DND-41 (cell line): ENCODE results near the gene PRRX2.

ENCODE experiments used
- EZH2 ChIP-seq: IDR thresholded peaks from 3 replicates; pipeline ENCODE4 v1.6.1; 2012; ENCODE audit warnings: borderline replicate concordance, low read depth, mild to moderate bottlenecking, moderate library complexity, low read length, inconsistent platforms; ENCODE audit not compliant: severe bottlenecking
- TF ChIP-seq, protein P1 (sequence below): IDR thresholded peaks from 2 replicates; pipeline ENCODE4 v1.5.1; 2012; ENCODE audit warnings: borderline replicate concordance, low read length, moderate library complexity, mild to moderate bottlenecking; ENCODE audit not compliant: poor library complexity, severe bottlenecking; ENCODE audit errors: extremely low read depth

- TF ChIP-seq, protein P1, sequence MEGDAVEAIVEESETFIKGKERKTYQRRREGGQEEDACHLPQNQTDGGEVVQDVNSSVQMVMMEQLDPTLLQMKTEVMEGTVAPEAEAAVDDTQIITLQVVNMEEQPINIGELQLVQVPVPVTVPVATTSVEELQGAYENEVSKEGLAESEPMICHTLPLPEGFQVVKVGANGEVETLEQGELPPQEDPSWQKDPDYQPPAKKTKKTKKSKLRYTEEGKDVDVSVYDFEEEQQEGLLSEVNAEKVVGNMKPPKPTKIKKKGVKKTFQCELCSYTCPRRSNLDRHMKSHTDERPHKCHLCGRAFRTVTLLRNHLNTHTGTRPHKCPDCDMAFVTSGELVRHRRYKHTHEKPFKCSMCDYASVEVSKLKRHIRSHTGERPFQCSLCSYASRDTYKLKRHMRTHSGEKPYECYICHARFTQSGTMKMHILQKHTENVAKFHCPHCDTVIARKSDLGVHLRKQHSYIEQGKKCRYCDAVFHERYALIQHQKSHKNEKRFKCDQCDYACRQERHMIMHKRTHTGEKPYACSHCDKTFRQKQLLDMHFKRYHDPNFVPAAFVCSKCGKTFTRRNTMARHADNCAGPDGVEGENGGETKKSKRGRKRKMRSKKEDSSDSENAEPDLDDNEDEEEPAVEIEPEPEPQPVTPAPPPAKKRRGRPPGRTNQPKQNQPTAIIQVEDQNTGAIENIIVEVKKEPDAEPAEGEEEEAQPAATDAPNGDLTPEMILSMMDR, result no peak
- TF ChIP-seq EZH2, result no peak
Observed at GRCh38 chr9:129725795-129726251, 60.4 kb downstream of the PRRX2 start.
